ENCODE measurements around the gene KRTAP19-1.

The KRTAP19-1 gene

GRCh38 chr21:30448514-30448913 is 31.7 kb downstream of the KRTAP19-1 start:
- Mint-ChIP-seq H3K9me3 (no peaks in the 10 kb centered on the region), H3K4me1 (ENCODE audit: low read depth) (peaks cover 5% of the 10 kb centered on the region), H3K27ac (no peak overlapping the region), H3K36me3 (ENCODE audit: low read depth) (no peaks in the 10 kb centered on the region), H3K4me3 (no peak overlapping the region), H3K27me3 (ENCODE audit: low read depth) (no peaks in the 10 kb centered on the region)
- DNase-seq (ENCODE audit: low spot score), result no peak

GRCh38 chr21:30447056-30447455 is 33.1 kb downstream of the KRTAP19-1 start:
- peaks cover 5% of the 10 kb centered on the region for H3K4me1 Mint-ChIP-seq (ENCODE audit: low read depth)
- no peaks in the 10 kb centered on the region for H3K36me3 Mint-ChIP-seq (ENCODE audit: low read depth)
- H3K27ac Mint-ChIP-seq, result no peak overlapping the region
- no peaks in the 10 kb centered on the region for H3K9me3 Mint-ChIP-seq
- H3K4me3 Mint-ChIP-seq, result no peak overlapping the region
- H3K27me3 Mint-ChIP-seq (ENCODE audit: low read depth), result no peaks in the 10 kb centered on the region
- DNase-seq (ENCODE audit: low spot score), result no peak

GRCh38 chr21:30444204-30444603 is 36.0 kb downstream of the KRTAP19-1 start:
- no peaks in the 10 kb centered on the region for H3K27me3 Mint-ChIP-seq (ENCODE audit: low read depth)
- H3K4me1 Mint-ChIP-seq (ENCODE audit: low read depth), result peaks cover 5% of the 10 kb centered on the region
- H3K4me3 Mint-ChIP-seq, result no peak overlapping the region
- no peaks in the 10 kb centered on the region for H3K36me3 Mint-ChIP-seq (ENCODE audit: low read depth)
- DNase-seq (ENCODE audit: low spot score), result no peak
- H3K27ac Mint-ChIP-seq, result no peak overlapping the region
- H3K9me3 Mint-ChIP-seq, result no peaks in the 10 kb centered on the region

- no peaks in the 10 kb centered on the region for H3K27me3 Mint-ChIP-seq (ENCODE audit: low read depth)
- no peak overlapping the region for H3K27ac Mint-ChIP-seq
- no peaks in the 10 kb centered on the region for H3K36me3 Mint-ChIP-seq (ENCODE audit: low read depth)
Measured at GRCh38 chr21:30443226-30443625, 36.9 kb downstream of the KRTAP19-1 start.

GRCh38 chr21:30439975-30440374 is 40.2 kb downstream of the KRTAP19-1 start, which contains the start of gene KRTAP15-1:
TSS of gene KRTAP15-1 (plus strand) at chr21:30440275. CDS start at chr21:30440328, 53 bp downstream.
- no peaks in the 10 kb centered on the region for H3K4me1 Mint-ChIP-seq (ENCODE audit: low read depth)
- H3K9me3 Mint-ChIP-seq, result no peaks in the 10 kb centered on the region
- H3K27ac Mint-ChIP-seq, result no peak within 1 kb of the TSS
- no peak within 1 kb of the TSS for H3K4me3 Mint-ChIP-seq
- no peaks in the 10 kb centered on the region for H3K36me3 Mint-ChIP-seq (ENCODE audit: low read depth)
- no peak for DNase-seq (ENCODE audit: low spot score)
- no peaks in the 10 kb centered on the region for H3K27me3 Mint-ChIP-seq (ENCODE audit: low read depth)

More at GRCh38 chr21:30443226-30443625, 36.9 kb downstream of the KRTAP19-1 start:
- Mint-ChIP-seq H3K4me3 (no peak overlapping the region), H3K4me1 (ENCODE audit: low read depth) (peaks cover 5% of the 10 kb centered on the region), H3K9me3 (no peaks in the 10 kb centered on the region)
- DNase-seq (ENCODE audit: low spot score), result no peak

- Mint-ChIP-seq H3K4me1 (ENCODE audit: low read depth) (no peaks in the 10 kb centered on the region), H3K36me3 (ENCODE audit: low read depth) (no peaks in the 10 kb centered on the region), H3K4me3 (no peak overlapping the region), H3K27ac (no peak overlapping the region), H3K27me3 (ENCODE audit: low read depth) (peaks cover 3% of the 10 kb centered on the region), H3K9me3 (no peaks in the 10 kb centered on the region)
- DNase-seq (ENCODE audit: low spot score), result no peak
Measured at GRCh38 chr21:30437010-30437565, 43.1 kb downstream of the KRTAP19-1 start.

- peaks cover 3% of the 10 kb centered on the region for H3K27me3 Mint-ChIP-seq (ENCODE audit: low read depth)
- H3K9me3 Mint-ChIP-seq, result no peaks in the 10 kb centered on the region
- H3K4me3 Mint-ChIP-seq, result no peak overlapping the region
- H3K36me3 Mint-ChIP-seq (ENCODE audit: low read depth), result no peaks in the 10 kb centered on the region
- DNase-seq (ENCODE audit: low spot score), result peak; percentile 8
- no peak overlapping the region for H3K27ac Mint-ChIP-seq
- no peaks in the 10 kb centered on the region for H3K4me1 Mint-ChIP-seq (ENCODE audit: low read depth)
Measured at GRCh38 chr21:30434033-30434631, 46.0 kb downstream of the KRTAP19-1 start.

- no peaks in the 10 kb centered on the region for H3K36me3 Mint-ChIP-seq (ENCODE audit: low read depth)
- DNase-seq (ENCODE audit: low spot score), result no peak
- H3K27me3 Mint-ChIP-seq (ENCODE audit: low read depth), result peaks cover 3% of the 10 kb centered on the region
- H3K4me3 Mint-ChIP-seq, result no peak within 1 kb of the TSS
- H3K9me3 Mint-ChIP-seq, result no peaks in the 10 kb centered on the region
- no peak within 1 kb of the TSS for H3K27ac Mint-ChIP-seq
- H3K4me1 Mint-ChIP-seq (ENCODE audit: low read depth), result no peaks in the 10 kb centered on the region
Measured at GRCh38 chr21:30430170-30430655, 50.0 kb downstream of the KRTAP19-1 start, which contains the start of gene KRTAP13-4. TSS of gene KRTAP13-4 (plus strand) at chr21:30430220. CDS start at chr21:30430276, 56 bp downstream.

Data from T-helper 2 cell treated with Interferon-gamma antibody and Interleukin-4, amounts not matched to agents 5 μg/mL and 100 μg/mL, for 36 hours (primary cell).